GM23338 (cell line): ENCODE data around the gene UVRAG.

Source experiments
- CREB1 ChIP-seq: fragments of 250-450 bp; sonication (Bioruptor Pico); IDR thresholded peaks from 2 replicates; pipeline ENCODE4 v1.5.0; 2020; ENCODE audit warnings: low read depth, mild to moderate bottlenecking, moderate library complexity
- CTCF ChIP-seq, 2 experiments: fragments of 200-600 bp in 1 of 2; sonication (generic) in 1 of 2; conservative IDR thresholded peaks; 2 replicates each; pipeline versions ENCODE4 v1.5.1 to v1.6.1; 2016 to 2017; ENCODE audit warnings: antibody characterized with exemption in 2 of 2, low read depth in 2 of 2, mild to moderate bottlenecking in 2 of 2, moderate library complexity in 1 of 2
- EZH2 ChIP-seq: fragments of 200-600 bp; sonication (generic); IDR thresholded peaks from one replicate; pipeline ENCODE4 v1.8.0; 2017; ENCODE audit warnings: antibody characterized with exemption, mild to moderate bottlenecking, low read depth; ENCODE audit not compliant: unreplicated experiment
- EZH2phosphoT487 ChIP-seq: fragments of 200-600 bp; sonication (generic); IDR thresholded peaks from one replicate; pipeline ENCODE4 v1.8.1; 2018; ENCODE audit warnings: antibody characterized with exemption; ENCODE audit not compliant: unreplicated experiment
- JUNB ChIP-seq: IDR thresholded peaks from one replicate; pipeline ENCODE4 v1.6.1; 2016; ENCODE audit warnings: antibody characterized with exemption; ENCODE audit not compliant: unreplicated experiment
- POLR2AphosphoS5 ChIP-seq: IDR thresholded peaks from 2 replicates; pipeline ENCODE4 v1.6.1; 2016; ENCODE audit warnings: antibody characterized with exemption, low read depth
- REST ChIP-seq: IDR thresholded peaks from one replicate; pipeline ENCODE4 v1.6.1; 2018; ENCODE audit warnings: antibody characterized with exemption; ENCODE audit not compliant: unreplicated experiment
- STAT1 ChIP-seq: IDR thresholded peaks from one replicate; pipeline ENCODE4 v1.6.1; 2016; ENCODE audit warnings: antibody characterized with exemption; ENCODE audit not compliant: unreplicated experiment
- ZNF114 ChIP-seq: fragments of 250-450 bp; sonication (Bioruptor Pico); IDR thresholded peaks from 2 replicates; pipeline ENCODE4 v1.5.0; 2020; ENCODE audit warnings: mild to moderate bottlenecking, moderate library complexity
- ZNF462 ChIP-seq: fragments of 250-450 bp; sonication (Bioruptor Pico); IDR thresholded peaks from 2 replicates; pipeline ENCODE4 v1.5.0; 2020; ENCODE audit warnings: mild to moderate bottlenecking, moderate library complexity

- no peak for TF ChIP-seq CTCF (conservative IDR thresholded peaks at IDR 0.05; ENCODE audit: low read depth in 2 of 2)
- TF ChIP-seq EZH2phosphoT487 = no peak
- TF ChIP-seq ZNF114 (CRISPR knock-in tag) = no peak
- no peak for TF ChIP-seq EZH2
- TF ChIP-seq POLR2AphosphoS5 = no peak
- TF ChIP-seq JUNB = no peak
- TF ChIP-seq REST = no peak
- TF ChIP-seq STAT1 = no peak
- no peak for TF ChIP-seq CREB1 (CRISPR knock-in tag)
- TF ChIP-seq ZNF462 (CRISPR knock-in tag) = no peak
Observed at GRCh38 chr11:75840522-75840921, 25.5 kb downstream of the UVRAG start.
